ENCODE data around the gene XCL2.

DNA sequence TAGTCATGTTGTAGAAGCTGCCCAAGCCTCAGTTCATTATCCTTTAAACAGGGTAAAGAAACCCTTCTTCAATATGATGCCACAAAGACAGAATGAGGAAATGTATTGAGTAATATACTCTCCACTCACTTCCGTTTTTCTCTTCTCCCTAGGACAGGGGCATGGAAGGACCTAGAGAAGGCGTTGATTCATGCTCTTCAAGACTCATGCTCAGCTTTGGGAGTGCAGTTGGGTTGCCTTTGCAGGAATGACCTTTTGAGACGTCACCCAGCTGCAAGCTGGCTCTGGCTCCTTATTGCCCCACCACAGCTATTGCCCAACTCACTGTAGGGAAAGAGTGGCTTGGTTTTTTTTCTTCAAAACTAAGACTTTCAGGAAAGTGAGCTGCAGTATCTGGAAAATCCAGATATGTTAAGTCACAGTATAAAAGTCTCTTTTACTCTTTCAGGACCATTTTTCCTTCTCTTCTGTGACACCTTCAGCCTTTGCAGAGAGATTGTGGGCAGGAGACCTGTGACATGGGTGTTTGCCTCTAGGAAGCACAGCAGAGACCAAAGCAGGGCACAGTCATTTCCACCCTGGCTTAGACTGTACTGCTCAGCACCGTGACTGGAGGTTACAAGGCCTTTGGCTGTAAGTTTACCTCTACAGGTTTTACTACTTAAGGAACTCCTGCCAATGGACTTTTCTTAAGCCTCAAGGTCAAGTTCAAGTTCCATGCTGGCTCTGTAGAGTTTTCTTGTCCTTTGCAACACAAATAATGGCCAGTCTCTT is 39.5 kb downstream of the XCL2 start:
- TF ChIP-seq REST (IDR thresholded peaks at IDR 0.05; ENCODE audit: low read depth) = no peak
- TF ChIP-seq TEAD4 (IDR thresholded peaks at IDR 0.05) = no peak
- TF ChIP-seq, protein P1, sequence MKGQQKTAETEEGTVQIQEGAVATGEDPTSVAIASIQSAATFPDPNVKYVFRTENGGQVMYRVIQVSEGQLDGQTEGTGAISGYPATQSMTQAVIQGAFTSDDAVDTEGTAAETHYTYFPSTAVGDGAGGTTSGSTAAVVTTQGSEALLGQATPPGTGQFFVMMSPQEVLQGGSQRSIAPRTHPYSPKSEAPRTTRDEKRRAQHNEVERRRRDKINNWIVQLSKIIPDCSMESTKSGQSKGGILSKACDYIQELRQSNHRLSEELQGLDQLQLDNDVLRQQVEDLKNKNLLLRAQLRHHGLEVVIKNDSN (IDR thresholded peaks at IDR 0.05) = no peak
- no peak for TF ChIP-seq YY1 (IDR thresholded peaks at IDR 0.05; ENCODE audit: low read depth)
- TF ChIP-seq RAD21 (IDR thresholded peaks at IDR 0.05; ENCODE audit: low read depth) = no peak
- TF ChIP-seq, protein P2, sequence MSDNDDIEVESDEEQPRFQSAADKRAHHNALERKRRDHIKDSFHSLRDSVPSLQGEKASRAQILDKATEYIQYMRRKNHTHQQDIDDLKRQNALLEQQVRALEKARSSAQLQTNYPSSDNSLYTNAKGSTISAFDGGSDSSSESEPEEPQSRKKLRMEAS (IDR thresholded peaks at IDR 0.05) = no peak
- no peak for TF ChIP-seq EP300 (IDR thresholded peaks at IDR 0.05; ENCODE audit: borderline replicate concordance)
- no peak for TF ChIP-seq TAF1 (IDR thresholded peaks at IDR 0.05; ENCODE audit: low read depth)
- no peak for TF ChIP-seq NFIC (IDR thresholded peaks at IDR 0.05)
- no peak for TF ChIP-seq CREB1 (IDR thresholded peaks at IDR 0.05; ENCODE audit: low read depth)
- no peak for TF ChIP-seq EGR1 (IDR thresholded peaks at IDR 0.05)
- TF ChIP-seq CEBPB (IDR thresholded peaks at IDR 0.05) = no peak
- no peak for TF ChIP-seq TCF12 (IDR thresholded peaks at IDR 0.05; ENCODE audit: low read depth)
- no peak for TF ChIP-seq FOXM1 (IDR thresholded peaks at IDR 0.05; ENCODE audit: borderline replicate concordance, low read depth)
